HG02610 (cell line): Measurements from ENCODE around the gene NFKB2.

Experiments
- ATAC-seq: cut with Tn5 transposase; IDR thresholded peaks from one replicate; pipeline ENCODE4 v1.9.1; 2021; ENCODE audit warnings: mild to moderate bottlenecking, moderate library complexity; ENCODE audit not compliant: unreplicated experiment

The NFKB2 gene

GRCh38 chr10:102395400-102396316 is at the start of gene NFKB2:
Gene NFKB2 (plus strand): TSS chr10:102395705. CDS start chr10:102395960, 255 bp downstream.
- peak; percentile 33 for ATAC-seq

DNA sequence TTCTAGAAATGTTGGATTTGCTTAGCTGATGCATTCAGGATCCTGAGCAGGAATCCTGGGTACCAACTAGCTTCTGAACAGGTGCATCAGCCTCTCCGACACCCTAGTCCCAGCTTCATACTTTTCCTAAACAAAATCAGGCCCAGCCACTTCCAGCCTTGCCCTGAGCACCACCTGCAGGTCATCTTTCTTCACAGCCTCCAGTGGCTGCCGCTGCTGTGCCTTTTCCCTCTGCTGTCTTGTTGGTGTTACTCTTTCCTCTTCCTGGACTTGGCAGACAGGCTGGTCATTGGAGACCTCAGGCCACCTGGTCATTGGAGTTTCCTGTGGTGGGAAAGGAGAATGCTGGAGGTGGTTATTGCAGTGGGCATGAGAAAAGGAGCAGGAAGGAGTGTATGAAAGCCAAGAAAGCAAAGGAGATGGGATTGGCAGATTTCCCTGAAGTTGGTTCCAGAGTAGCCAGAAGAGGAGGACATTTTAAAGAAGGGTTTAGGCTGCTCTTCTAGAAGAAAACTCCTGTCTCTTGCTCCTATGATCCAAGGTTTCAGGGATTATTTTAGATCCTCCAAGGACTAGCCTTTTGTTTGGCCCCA is 48.2 kb upstream of the NFKB2 start:
- no peak for ATAC-seq

GRCh38 chr10:102352066-102352715 is 43.3 kb upstream of the NFKB2 start:
- ATAC-seq: no peak

GRCh38 chr10:102354451-102354850 is 41.1 kb upstream of the NFKB2 start:
- no peak for ATAC-seq

- ATAC-seq: no peak
Observed at GRCh38 chr10:102358712-102359382, 36.7 kb upstream of the NFKB2 start.

GRCh38 chr10:102367441-102367840 is 28.1 kb upstream of the NFKB2 start:
- ATAC-seq: no peak

- no peak for ATAC-seq
Observed at GRCh38 chr10:102368077-102368476, 27.4 kb upstream of the NFKB2 start.

DNA sequence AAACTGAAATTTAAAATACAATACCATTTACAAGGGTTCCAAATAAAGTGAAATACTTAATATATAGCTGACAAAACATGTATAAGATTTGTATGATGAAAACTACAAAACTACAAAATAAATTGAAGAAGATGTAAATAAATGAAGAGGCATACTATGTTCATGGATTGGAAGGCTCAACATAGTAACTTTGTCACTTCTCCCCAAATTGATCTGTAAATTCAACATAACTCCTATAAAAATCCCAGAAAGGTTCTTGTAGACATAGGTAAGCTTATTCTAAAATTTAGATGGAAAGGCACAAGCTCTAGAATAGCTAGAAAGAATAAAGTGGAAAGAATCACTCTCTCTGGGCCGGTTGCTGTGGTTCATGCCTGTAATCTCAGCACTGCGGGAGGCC is 24.2 kb upstream of the NFKB2 start:
- no peak for ATAC-seq

GRCh38 chr10:102375250-102375649 is 20.3 kb upstream of the NFKB2 start:
- ATAC-seq: no peak

GRCh38 chr10:102375867-102376266 is 19.6 kb upstream of the NFKB2 start:
- ATAC-seq: no peak

DNA sequence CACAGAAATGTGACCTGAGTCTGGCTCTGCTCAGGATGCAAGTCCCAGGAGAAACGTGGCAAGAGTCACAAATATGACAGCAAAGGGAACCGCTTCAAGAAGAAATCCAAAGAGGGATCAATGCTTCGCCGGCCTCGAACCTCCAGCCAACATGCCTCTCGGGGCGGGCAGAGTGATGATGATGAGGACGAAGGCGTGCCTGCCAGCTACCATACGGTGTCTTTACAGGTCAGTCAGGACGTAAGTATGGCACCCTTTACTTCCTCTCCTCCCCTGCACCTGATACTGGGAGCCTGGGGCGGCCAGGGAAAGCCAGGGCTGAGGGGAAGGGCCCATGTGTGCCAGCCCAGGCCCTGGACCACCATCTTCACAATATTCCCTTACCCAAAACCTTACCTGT is 18.6 kb upstream of the NFKB2 start:
- no peak for ATAC-seq

- no peak for ATAC-seq
Observed at GRCh38 chr10:102379383-102379782, 16.1 kb upstream of the NFKB2 start.

DNA sequence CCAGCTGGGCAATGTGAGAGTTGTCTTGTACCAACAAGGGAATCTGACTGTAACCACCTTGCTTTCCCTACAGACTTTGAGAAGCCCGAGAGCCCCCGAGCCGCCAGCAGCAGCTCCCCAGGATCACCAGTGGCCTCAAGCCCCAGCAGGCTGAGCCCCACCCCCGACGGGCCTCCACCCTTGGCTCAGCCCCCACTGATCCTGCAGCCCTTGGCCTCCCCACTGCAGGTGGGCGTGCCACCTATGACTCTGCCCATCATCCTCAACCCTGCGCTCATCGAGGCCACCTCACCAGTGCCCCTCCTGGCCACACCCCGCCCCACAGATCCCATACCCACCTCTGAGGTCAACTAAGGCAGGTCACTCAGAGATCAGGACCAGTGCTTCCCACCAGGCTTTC is 13.5 kb upstream of the NFKB2 start:
- ATAC-seq: no peak

GRCh38 chr10:102382871-102383270 is 12.6 kb upstream of the NFKB2 start:
- ATAC-seq: no peak

- no peak for ATAC-seq
Observed at GRCh38 chr10:102384053-102384452, 11.5 kb upstream of the NFKB2 start.

DNA sequence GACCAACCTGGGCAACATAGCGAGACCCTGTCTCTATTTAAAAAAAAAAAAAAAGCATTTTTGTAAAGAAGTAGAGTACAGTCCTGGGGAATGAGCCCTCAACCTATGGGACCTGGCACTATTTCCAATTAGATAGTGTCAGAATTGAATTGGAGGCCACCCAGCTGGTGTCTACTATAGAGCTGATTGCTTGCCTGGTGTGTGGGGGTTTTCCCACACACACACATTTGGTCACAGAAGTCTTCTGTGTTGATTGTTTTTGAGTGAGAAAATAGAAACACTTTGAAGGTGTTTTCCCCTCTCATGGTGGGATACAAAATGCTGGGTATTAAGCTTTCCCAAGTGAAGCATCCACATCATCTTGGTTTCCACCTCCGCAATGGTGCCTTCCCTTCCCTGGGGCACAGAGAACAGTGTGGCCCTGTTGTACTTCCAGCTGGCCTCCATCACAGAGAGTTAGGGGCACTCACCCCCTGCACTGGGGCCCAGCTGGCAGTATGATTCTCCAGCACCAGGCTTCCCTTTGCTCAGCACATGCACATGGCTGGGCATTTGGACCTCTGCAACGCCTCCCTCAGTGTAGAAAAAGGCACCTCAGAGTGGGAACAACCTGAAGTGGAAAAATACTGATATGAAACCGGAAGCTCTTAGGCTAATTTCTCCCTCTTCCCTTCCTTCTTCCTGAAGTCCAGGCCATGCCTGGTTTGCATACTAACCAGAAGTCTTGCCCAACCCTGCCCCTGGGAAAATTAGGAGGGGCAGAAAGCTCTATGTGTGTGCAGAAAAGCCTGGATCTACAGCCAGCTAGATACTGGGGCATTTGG is 10.7 kb upstream of the NFKB2 start:
- ATAC-seq: no peak

- no peak for ATAC-seq
Observed at GRCh38 chr10:102389894-102390293, 5.6 kb upstream of the NFKB2 start.

DNA sequence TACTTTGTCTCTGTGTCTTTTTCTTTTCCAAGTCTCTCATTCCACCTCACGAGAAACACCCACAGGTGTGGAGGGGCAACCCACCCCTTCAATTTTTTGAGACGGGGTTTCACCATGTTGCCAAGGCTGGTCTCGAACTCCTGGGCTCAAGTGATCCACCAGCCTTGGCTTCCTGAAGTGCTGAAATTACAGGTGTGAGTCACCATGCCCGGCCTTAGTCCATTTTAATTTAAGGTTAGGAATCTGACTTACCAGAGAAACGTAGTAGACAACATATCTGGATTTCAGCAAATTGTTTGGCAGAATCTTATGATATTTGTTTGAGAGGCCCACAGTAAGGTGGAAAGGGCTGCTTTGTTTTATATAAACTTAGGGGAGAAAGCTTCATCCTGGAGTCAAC is 3.2 kb upstream of the NFKB2 start:
- ATAC-seq: no peak

- ATAC-seq: no peak
Observed at GRCh38 chr10:102393411-102394078, 2.0 kb upstream of the NFKB2 start.
